HG03196 (cell line): ENCODE measurements around the gene MRPL1.
A peak's percentile ranks its signal among the peaks of the same experiment; 100 is the strongest.
"Not testable (repeated sequence)": the region's sequence is repeated elsewhere in the genome, so short reads cannot be mapped to it uniquely, and the experiment has no call there.

Experiments used
- ATAC-seq: cut with Tn5 transposase; IDR thresholded peaks from one replicate; pipeline ENCODE4 v1.9.1; 2021; ENCODE audit not compliant: unreplicated experiment

Gene MRPL1

DNA sequence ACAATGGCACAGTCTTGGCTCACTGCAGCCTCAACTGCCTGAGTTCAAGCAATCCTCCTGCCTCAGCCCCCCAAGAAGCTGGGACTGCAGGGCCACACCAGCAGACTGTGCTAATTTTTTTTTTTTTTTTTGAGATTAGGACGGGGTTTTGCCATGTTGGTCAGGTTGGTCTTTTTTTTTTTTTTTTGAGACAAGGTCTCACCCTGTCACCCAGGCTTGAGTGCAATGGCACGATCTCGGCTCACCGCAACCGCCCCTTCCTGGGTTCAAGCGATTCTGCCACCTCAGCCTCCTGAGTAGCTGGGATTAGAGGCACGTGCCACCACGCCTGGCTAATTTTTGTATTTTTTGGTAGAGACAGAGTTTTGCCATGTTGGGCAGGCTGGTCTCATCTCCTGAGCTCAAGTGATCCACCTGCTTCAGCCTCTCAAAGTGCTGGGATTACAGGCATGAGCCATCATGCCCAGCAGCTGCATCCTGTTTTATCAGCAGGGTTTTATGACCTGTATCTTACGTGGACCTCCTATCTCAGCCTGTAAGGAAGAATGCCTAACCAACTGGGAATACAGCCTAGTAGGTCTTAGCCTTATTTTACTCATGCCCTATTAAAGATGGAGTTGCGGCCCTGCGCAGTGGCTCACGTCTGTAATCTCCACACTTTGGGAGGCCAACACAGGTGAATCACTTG lies 13.2 kb upstream of the MRPL1 start:
- ATAC-seq: no peak

DNA sequence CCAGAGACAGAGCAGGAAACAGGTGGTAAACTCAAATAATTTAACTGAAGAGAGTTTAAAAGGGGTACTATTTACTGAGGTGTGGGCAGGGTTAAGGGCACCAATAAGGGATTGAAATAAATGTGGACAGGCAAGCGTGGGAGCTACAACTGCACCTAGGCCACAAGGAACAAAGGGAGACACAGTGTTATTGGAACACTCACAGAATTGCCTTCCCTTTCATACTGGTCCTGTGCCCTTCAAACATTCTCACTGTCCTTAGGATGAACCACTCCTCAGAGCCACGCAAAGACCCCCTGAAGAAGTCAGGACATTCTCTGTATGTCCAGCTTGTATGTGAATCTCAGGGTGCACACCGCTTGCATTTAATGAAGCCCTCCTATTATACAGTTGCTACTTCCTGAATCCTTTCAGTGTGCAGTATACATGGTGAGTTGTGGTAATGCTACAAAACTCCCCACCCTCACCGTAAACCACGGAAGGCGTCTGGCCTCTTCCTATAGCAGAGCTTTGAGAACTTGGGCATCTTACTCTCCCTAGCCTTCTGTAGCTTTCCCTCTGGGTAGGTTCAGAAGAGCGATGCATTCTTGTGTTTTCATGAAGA lies 9.6 kb upstream of the MRPL1 start:
- ATAC-seq: peak; percentile 92

DNA sequence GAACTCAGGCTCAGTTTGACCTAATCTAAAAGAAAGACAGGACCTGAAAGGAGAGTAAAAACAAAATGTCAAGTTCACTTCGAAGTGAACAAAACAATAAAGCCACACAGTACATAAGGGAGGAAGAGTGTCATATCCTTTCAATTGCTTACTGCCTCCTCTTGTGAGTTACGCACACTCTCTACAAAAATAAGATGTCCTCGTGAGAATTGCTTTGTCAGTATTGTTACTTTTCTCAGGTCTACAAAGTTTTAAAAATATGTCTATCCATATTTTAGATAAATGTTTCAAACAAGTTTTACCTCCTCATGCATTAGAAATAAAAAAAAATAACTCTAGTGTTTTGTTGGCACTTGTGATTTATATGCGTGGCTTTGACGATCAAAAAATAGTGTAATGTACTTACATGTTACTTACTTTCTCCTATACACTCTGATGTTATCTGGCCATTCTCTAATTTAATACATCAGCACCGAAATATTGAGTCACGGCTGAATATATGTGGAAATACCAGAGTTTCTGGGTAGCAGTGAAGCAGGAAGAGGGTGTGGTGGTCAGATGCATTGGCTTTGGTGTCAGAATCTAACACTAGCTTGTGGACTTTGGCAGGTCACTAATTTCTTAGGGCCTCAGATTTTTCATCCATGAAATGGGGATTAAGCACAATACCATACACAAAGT lies 8.1 kb upstream of the MRPL1 start:
- no peak for ATAC-seq

DNA sequence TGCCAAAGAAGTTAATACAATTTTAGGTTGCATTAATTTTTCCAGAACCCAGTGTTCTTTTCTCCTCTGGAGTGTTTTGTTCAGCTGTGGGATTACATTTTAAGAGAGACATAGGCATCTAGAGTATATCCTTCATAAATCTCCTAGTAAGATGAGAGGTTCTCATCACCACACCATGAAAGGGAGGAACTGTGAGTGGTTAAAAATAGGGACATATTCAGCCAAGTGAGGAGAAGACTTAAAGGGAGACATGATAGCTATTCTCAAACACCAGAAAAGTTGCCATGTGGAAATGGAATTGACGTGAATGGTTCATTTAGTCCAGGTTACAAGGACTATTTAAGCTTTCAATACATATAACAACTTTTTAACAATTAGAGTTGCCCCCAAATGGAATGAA lies 6.5 kb upstream of the MRPL1 start:
- no peak for ATAC-seq

DNA sequence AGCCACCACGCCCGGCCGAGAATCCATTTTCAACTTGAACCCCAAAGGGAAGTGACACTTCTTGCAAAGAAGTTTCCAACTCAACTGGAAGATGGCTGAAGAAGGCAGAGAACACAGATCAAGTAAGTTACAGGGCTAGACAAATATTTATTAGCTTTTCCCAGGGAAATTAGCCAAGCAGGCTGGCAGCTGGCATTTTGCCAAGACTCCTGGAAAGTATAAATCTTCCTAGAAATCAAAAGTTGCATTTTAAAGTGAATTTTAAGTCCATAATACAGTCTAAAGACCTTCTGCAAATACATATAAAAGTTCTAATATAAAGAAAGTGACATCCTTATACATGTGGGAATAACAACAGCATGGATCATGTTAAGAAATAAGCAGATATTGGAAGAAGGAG lies 3.4 kb upstream of the MRPL1 start:
- no peak for ATAC-seq

DNA sequence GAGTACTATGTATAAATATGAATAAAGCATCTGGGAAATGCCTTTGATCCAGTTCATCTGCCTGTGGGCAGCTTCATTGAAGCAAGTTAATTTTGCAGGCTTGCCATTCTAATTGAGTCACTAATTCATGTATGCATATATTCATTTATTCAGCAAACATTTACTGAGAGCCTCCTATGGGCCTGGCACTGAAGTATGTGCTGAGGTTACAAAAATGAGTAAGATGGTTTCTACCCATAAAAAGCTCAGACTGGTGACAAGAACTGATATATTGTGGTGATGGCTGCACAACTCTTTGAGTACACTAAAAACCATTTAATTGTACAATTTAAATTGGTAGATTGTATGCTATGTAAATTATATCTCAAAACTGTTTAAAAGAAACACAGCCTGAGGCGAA lies 1.1 kb upstream of the MRPL1 start:
- ATAC-seq: no peak

DNA sequence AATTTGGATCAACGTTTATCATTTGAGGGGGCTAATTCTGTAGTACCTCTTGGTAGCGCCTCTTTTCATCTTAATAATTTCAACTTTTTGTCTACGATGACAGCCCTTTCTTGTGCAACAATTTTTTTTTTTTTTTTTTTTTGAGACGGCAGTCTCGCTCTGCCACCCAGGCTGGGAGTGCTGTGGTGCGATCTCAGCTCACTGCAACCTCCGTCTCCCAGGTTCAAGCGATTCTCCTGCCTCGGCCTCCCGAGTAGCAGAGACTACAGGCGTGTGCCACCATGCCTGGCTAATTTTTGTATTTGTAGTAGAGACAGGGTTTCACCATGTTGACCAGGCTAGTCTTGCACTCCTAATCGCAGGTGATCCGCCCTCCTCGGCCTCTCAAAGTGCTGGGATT lies 711 bp downstream of the MRPL1 start:
- ATAC-seq: not testable (repeated sequence)

DNA sequence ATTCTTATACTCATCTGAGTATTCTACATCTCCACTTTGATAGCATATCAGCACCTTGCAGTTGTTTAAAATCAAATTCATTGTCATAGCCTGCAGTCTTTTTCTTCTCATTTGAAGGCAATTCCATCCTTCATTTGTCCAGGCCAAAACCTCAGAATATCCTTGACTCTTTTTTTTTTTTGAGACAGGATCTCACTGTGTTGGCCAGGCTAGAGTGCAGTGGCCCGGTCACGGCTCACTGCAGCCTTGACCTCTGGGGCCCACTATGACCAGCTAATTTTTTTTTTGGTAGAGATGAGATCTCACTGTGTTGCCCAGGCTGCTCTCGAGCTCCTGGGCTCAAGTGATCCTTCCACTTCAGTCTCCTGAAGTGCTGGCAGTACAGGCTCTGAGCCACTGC lies 2.6 kb downstream of the MRPL1 start:
- ATAC-seq: no peak

DNA sequence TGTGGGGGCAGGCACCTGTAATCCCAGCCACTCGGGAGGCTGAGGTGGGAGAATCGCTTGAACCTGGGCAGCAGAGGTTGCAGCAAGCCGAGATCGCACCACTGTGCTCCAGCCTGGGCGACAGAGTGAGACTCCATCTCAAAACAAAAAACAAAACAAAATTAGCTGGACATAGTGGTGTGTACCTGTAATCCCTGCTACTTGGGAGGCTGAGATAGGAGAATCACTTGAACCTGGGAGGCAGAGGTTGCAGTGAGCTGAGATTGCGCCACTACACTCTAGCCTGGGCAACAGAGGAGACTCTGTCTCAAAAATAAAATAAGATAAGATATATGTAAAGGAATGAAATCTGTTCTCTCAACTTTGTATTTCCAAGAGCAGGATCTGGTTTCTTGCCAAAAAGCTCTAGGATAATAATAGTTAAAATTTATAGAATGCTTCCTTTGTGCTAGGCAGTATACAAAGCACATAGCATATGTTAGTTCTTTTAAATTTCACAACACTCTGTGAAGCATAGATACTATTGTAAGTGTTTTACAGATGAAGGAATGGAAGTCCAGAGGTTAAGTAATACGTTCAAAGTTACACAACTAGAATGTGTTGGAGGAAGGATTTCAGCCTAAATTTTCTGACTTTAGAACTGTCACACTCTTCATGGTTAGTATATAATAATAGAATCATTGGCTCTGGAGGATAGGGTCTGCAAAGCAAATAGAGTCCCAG lies 10.3 kb downstream of the MRPL1 start:
- no peak for ATAC-seq

DNA sequence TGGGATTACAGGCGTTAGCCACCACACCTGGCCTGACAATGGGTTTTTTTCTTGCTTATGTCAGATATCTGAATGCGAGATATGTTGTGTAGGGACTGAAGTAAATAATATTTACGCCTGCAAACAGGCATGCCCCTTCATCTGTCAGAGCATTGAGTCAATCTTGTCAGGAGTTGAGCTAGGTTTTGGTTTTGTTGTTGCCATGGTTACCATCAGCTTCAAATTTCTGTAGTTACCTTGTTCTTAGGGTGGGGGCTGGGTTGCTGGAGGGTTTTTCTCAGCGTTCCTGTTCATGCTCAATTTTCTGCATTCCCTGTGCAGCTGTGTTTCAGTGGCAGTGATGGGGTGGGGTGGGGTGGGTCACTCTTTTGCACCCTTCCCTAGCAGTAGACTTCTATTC lies 14.5 kb downstream of the MRPL1 start:
- ATAC-seq: no peak

DNA sequence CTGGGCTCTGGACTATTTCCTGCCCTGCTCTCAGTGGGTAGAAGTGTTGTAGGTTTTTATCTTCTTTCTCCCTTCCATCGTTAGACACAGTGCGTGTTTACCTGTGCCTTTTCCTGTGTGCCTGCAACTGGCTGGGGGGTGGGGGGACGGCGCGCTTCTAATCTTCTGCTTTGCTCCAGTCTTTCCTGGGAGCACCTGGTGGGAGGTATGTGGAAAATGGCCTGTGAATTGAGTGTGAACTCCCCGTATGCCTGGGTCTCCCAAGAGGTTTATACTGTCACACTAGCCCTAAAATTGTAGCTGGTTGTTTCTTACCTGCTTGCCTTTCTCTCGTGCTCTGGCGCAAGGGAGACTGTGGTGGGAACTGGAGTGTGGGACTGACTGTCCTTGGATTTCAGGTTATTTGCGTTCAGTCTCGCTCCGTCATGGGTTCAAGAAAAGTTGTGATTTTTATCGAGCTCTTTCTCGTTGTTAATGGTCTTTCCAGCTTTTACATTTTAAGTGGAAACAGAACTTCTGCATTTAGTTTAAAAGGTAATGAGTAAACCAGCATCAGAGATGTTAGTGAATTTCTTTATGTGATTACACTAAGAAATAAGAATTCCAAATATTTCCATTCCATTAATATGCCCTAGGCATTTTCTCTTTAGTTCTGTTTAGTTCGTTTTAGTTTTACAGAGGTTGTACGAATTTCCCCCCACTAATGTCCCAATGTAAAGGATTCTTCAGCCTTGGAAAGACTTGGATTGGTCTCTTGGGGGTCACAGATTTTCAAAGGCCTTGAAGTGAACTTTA lies 15.3 kb downstream of the MRPL1 start:
- no peak for ATAC-seq

DNA sequence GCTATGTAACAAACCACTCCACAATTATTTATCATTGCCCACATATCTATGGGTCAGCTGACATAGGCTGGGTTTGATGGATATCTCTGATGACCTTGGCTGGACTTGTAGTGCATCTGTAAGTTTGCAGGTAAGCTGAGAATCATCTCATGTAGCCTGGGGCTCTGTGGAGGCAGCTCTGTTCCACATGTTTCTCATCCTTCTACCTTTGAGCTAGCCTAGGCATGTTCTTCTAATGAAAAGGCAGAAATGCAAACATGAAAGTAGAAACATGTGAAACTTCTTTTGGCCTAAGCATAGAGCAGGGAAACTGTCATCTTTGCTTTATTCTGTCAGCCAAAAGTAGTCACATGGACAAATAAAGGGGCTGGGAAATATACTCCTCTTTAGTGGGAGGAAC lies 18.2 kb downstream of the MRPL1 start:
- peak; percentile 43 for ATAC-seq

DNA sequence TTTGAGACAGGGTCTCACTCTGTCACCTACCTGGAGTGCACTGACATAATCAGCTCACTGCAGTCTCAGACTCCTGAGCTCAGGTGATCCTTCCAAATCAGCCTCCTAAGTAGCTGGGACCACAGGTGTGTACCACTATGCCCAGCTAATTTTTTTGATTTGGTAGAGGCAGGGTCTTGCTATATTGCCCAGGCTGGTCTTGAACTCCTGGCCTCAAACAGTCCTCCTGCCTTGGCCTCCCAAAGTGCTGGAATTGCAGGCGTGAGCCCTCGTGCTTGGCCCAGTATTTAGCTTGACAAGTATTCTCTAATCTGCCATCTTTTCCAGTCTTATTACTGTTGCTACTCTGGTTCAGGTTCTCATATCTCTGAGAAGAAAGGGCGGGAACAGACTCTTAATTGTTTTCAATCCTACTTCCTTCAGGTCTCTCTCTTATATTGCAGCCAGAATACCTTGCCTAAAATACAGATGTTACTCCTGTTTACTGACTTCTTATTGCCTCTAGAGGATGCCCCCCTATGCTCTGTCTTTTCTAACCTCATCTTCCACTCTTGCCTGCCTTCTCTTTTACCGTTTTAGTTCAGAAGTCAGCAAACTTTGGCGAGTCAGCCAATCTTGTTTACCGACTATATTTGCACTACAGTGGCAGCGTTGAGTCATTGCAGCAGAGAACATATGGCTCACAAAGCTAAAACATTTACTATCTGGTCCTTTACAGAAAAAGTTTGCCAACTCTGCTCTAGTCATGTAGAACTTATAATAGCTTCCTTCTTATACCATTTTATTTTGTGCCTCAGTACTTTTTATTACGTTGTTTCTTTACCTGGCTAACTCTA lies 19.0 kb downstream of the MRPL1 start:
- no peak for ATAC-seq

DNA sequence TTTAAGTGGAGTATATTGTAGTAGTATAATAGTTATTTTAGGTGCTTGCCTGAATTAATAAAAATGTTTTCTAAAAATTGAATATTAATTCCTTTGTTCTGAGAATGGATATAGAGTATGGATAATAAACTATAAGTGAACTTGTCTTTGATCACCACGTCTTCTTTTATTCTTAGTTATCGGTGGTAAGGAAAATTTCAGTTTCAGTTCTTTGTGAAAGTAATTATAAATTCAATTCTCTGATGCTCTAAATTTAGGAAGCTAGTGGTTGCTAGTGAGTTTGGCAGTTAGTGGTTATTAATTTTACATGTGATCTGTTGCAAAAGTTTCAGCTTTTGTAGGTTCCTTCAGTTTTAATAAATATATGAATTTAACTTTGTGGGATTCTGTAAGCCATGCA lies 30.8 kb downstream of the MRPL1 start:
- ATAC-seq: no peak

DNA sequence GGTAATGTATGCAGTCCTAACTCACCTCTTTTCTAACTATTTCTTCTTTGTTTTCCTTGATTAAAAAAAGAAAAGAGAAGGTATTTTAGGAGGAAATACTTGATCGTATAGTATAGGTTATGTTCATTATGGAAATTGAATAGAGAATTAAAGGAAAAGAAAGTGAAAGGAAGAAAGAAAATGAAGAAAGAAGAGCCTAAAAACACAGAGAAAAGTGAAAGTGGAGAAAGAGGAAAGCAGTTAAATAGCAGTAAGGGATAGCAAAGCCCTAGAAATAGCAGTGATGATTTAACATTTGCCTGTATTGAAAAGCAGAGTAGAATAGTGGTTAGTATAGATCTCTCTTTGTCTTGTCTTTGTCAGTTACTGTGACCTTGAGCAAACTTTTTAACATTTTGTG lies 37.0 kb downstream of the MRPL1 start:
- no peak for ATAC-seq

DNA sequence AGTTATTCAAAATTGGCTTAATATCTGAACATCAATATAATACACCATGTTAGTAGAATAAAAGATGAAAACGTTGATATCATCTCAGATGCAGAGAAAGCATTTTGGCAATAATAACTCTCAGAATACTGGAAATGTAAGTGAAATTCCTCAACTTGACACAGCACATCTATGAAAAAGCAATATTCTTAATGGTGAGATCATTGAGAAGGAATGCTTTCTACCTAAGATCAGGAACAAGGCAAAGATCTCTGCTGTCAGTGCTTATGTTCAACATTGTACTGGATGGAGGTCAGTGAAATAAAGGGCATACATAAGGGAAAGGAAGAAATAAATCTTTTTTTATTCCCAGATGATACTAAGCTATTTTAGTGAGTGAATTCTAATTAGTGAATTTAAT lies 40.6 kb downstream of the MRPL1 start:
- no peak for ATAC-seq

DNA sequence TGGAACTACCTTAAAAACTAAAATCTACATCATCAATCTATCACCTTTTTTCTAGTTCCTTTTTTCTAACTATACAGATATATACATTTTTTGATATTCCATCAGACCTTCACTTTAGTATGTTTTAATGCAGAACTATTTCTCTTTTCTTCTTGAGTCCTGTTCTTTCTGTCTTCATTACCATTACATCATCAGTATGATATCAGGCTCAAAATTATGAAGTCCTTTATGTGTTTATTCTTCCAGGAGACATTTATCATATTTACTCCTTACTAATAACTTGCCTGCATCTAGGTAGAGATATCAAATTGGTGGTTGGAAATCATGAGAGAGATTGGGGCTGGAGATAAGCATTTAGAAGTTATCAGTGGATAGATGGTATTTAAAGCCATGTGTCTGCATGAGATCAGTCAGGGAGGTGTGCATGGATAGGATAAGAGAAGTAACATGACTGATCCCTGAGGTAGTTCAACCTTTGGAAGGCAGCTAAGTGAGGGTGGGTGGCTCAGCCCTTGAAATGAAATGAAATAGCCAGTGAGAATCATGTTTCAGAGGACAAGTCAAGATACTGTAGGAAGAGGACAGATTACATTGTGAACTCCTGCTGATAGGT lies 43.1 kb downstream of the MRPL1 start:
- ATAC-seq: no peak

DNA sequence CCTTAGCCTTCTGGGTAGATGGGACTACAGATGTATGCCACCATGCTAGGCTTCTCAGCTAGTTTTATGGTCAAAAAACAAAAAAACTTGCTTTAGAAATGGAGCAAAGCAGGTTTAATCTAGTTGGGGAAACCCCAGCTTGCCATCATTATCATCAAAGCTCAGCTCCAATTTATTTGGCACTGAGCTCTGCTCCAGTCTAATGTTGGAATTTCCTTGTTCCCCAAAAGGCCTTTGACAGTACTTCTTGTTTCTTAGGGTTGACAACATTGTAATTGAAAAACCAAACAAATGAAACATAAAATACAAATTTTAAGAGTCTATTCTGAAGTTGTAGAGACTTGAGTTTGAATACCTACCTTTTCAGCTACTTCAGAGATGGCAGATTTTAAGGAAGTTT lies 48.0 kb downstream of the MRPL1 start:
- no peak for ATAC-seq

DNA sequence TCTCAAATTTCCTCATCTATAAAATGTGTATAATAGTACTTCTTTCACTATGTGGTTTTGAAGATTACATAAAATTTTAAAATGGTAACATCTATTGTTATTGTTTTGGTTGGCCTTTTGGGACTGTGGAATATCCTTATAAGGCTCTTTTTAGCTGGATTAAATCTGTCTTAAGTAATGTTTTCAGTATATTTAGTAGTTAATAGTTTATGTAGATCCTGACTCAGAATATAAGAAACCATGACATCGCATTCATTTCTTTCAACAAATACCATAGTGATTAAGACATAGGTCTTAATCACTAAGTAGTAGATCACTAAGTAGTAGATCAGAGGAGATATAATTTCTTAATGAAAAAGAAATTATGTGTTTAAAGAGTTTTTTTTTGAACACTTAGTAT lies 48.5 kb downstream of the MRPL1 start:
- ATAC-seq: no peak
